AG09309 (cell line): ENCODE measurements around the gene CAPN8.

Source experiments
- DNase-seq: peaks from one replicate; pipeline ENCODE4 v3.0.0-alpha.2; 2010; ENCODE audit warnings: low read depth
- H3K4me3 ChIP-seq: 2 replicates; pipeline ENCODE4 v1.5.1; 2011; ENCODE audit warnings: mild to moderate bottlenecking, low read depth, low read length, moderate library complexity; ENCODE audit not compliant: control insufficient read depth
- TF ChIP-seq, protein P1 (sequence below): IDR thresholded peaks from 2 replicates; pipeline ENCODE4 v1.5.1; 2011; ENCODE audit warnings: mild to moderate bottlenecking, low read depth, low read length, inconsistent platforms; ENCODE audit not compliant: insufficient read depth, control insufficient read depth; ENCODE audit errors: missing control alignments

The CAPN8 gene

DNA sequence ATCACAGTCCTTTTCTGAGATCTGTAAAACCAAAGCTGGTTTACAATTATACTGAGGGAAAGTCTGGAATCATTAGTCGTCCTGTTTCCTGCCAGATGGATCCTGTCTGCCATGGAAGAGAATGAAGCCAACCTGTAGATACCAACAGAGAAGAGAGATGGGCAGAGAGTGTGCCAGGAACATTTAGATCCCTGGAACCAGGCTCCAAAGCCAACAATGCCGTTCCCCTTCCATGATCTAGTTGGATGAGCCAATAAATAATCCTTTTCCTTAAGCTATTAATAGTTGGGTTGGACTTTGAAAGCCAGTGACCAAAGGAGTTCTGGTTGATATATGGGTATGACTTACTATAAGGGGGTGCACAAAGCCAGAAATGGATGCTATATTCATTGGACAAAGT, 15.0 kb downstream of the CAPN8 start:
- H3K4me3 ChIP-seq, result no peak overlapping the region
- DNase-seq, result no peak
- TF ChIP-seq, protein P1, sequence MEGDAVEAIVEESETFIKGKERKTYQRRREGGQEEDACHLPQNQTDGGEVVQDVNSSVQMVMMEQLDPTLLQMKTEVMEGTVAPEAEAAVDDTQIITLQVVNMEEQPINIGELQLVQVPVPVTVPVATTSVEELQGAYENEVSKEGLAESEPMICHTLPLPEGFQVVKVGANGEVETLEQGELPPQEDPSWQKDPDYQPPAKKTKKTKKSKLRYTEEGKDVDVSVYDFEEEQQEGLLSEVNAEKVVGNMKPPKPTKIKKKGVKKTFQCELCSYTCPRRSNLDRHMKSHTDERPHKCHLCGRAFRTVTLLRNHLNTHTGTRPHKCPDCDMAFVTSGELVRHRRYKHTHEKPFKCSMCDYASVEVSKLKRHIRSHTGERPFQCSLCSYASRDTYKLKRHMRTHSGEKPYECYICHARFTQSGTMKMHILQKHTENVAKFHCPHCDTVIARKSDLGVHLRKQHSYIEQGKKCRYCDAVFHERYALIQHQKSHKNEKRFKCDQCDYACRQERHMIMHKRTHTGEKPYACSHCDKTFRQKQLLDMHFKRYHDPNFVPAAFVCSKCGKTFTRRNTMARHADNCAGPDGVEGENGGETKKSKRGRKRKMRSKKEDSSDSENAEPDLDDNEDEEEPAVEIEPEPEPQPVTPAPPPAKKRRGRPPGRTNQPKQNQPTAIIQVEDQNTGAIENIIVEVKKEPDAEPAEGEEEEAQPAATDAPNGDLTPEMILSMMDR, result no peak

DNA sequence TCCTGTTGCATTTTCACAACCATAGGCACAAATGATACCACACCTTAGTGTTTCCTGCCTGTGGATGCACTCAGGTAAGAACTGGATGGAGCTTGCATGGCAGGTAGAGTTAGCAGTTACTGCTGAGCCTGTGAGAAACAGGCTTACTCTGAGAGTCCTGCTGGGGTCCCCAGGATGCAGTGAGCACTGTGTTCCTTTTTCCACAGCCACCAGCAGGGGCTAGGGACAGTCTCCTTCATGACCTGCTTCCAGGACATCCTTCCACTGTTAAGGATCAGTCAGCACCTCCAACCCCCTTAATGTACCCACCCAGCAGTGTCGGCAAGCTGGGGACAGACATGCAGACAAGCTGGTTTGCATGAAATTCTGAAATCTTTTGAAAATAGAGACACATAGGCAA, 16.3 kb downstream of the CAPN8 start:
- no peak for DNase-seq
- TF ChIP-seq, protein P1, result no peak
- H3K4me3 ChIP-seq, result no peak overlapping the region

DNA sequence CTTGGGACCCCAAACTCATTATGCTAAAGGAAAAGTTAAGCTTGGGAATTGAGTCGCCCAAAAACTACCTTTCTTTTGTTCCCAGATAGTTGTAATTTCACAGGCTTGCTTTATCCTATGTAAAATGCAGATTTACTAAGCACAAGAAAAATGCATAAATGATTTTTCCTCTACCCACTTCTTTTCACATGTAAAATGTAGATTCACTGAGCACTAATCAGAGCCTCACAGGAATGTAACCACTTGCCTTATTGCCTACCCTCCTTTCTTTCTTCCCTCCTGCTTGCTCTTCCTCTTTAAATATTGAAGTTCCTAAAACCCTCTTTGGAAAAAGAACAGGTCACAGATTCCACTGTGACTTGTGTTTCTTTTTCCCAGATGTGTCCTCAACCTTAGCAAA, 18.3 kb downstream of the CAPN8 start:
- no peak for DNase-seq
- TF ChIP-seq, protein P1, result no peak
- no peak overlapping the region for H3K4me3 ChIP-seq

DNA sequence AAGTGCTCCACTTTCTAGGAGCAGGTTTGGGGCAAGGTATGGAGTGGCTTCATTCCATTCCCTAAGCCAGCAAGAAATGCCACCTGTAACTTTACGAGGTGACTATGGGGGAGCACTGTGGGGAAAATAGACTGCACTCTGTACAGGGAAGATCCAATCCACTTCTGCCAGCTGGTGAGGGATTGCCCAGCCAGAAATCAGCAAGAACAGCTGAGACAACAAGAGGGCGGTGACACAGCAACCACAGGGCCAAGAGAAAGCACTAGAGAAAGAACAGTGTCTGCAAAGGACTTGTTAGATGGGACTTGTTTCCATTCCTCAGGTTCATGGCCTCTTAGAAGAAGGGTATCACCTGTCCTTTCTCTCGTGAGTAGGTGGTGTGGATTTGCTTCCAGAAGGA, 19.6 kb downstream of the CAPN8 start:
- no peak for DNase-seq
- TF ChIP-seq, protein P1, result no peak
- no peak overlapping the region for H3K4me3 ChIP-seq

DNA sequence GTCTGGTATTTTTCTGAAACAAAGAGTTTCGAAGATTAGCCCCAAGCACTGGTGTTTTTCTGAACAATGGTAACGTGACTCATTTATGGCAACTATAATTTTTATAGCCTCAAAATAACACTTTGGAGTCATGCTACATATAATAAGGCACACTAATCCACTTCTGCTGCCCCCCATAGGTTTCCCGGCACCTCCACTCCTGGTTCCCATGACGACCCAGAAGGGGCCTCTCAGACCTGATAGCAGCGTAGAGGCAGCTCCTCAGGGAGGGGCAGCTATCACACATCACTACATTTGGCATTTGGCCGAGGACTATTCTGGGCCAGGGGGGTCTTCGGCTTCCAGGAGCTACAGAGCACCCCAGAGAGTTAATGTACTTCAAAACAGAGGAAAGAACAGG, 23.3 kb downstream of the CAPN8 start:
- TF ChIP-seq, protein P1, result no peak
- H3K4me3 ChIP-seq, result no peak overlapping the region
- no peak for DNase-seq

DNA sequence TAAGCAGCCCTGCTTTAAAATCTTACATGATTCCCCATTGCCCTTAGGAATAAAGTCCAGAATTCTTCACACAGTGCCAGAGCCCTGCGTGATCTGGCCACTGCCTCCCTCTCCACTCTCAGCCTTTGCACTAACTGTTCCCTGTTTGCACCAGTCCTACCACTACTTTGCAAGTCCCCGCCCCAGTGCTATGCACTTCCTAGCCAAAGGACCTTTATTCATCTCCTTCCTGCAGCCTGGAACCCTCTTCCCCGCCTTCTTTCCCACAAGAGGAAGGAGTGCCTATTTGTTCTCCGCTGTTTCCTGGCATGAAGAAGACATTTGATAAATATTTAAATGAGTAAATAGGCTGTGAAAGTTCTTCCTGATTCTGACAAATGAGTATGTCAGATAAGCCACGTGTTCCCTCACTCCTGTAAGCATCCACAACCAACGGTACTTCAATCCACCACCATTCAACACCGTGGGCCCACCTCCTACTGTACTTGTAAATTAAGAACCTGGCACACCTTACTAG, 23.9 kb downstream of the CAPN8 start:
- no peak for DNase-seq
- TF ChIP-seq, protein P1, result no peak
- no peak overlapping the region for H3K4me3 ChIP-seq

DNA sequence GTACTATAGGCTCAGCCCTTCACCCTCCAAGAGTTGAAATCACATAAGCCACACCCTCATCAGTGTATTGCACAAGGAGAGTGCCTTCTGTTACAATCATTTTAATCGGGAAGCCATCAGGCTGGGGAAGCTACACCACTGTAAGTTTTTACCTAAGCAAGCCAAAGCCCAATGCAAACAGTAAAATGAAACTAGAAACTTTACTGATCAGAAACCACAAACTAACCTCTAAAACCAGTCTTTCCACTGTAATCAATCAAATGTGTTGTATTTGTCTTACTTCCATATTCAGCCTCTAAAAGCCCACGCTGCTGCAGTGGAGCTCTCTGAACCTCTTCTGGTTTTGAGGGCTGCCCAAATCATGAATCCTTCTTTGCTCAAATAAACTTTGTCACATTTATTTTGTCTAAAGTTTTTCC, 26.2 kb downstream of the CAPN8 start:
- no peak overlapping the region for H3K4me3 ChIP-seq
- TF ChIP-seq, protein P1, result no peak
- no peak for DNase-seq
